GM12878 (cell line): ENCODE data around the gene ACACA. TPM values are rescaled to one million over a fixed set of nuclear protein-coding genes. Genes with fewer than 3 reads are reported as not detected.

Experiments used
- ATAC-seq: fragments of 200-7000 bp; cut with Tn5 transposase; 3 replicates; pipeline ENCODE4 v1.9.1; 2020; ENCODE audit warnings: mild to moderate bottlenecking, moderate library complexity
- BruUV-seq: library from RNA; stranded (reverse); fragments of 400-500 nt; replicated peaks from 2 replicates; lab custom pipeline; 2021; lab: Mats Ljungman, UMichigan
- CTCF ChIA-PET: fragments of 300-600 bp; sonication (Branson Sonifier 250); formaldehyde crosslinking; extraction: SDS; loops from one replicate; lab custom pipeline; 2021; ENCODE audit warnings: inconsistent platforms; lab: Yijun Ruan, JAX
- POLR2A ChIA-PET: fragments of 350-600 bp; formaldehyde crosslinking; extraction: SDS; loops from one replicate; lab custom pipeline; 2021; ENCODE audit warnings: inconsistent platforms; lab: Charles Lee
- RAD21 ChIA-PET: fragments of 300-600 bp; sonication (Branson Sonifier 250); formaldehyde crosslinking; loops from one replicate; lab custom pipeline; 2023; ENCODE audit warnings: antibody characterized with exemption; ENCODE audit not compliant: unreplicated experiment; lab: Charles Lee
- SMC1A ChIA-PET: fragments of 300-600 bp; sonication (Branson Sonifier 250); formaldehyde crosslinking; loops from one replicate; lab custom pipeline; 2023; ENCODE audit not compliant: unreplicated experiment, uncharacterized antibody; lab: Charles Lee
- DNase-seq: peaks from one replicate; pipeline ENCODE4 v3.0.0-alpha.2; 2011; ENCODE audit warnings: low read depth, low spot score
- FAIRE-seq: peaks from 3 replicates; lab custom pipeline; 2011; peaks lifted over from hg19 to GRCh38; lab: Jason Lieb, UNC
- H2AFZ ChIP-seq: 2 replicates; pipeline ENCODE4 v1.6.0; 2011; ENCODE audit warnings: low read depth, low read length, control low read depth; ENCODE audit not compliant: control insufficient read depth
- H3K27ac ChIP-seq: 2 replicates; pipeline ENCODE4 v1.5.1; 2011; ENCODE audit warnings: control low read depth; ENCODE audit not compliant: control insufficient read depth, insufficient read depth
- H3K27me3 ChIP-seq, 2 experiments: replicated peaks in 1 of 2; 2 replicates each; pipeline versions ENCODE4 v1.6.0 to v1.6.1; 2011; ENCODE audit warnings: low read length in 1 of 2; ENCODE audit not compliant: control insufficient read depth in 2 of 2, insufficient read depth in 2 of 2
- H3K36me3 ChIP-seq, 2 experiments: 2 replicates each; pipeline ENCODE4 v1.5.1; 2011; ENCODE audit warnings: low read length in 1 of 2; ENCODE audit not compliant: control insufficient read depth in 2 of 2, insufficient read depth in 2 of 2
- H3K4me1 ChIP-seq: 2 replicates; pipeline ENCODE4 v1.6.1; 2011; ENCODE audit warnings: mild to moderate bottlenecking, low read length, moderate library complexity, mixed read lengths; ENCODE audit not compliant: control insufficient read depth, insufficient read depth
- H3K4me2 ChIP-seq: 2 replicates; pipeline ENCODE4 v1.6.0; 2011; ENCODE audit warnings: control low read depth; ENCODE audit not compliant: control insufficient read depth, insufficient read depth
- H3K4me3 ChIP-seq: fragments of 200-600 bp; sonication (generic); 2 replicates; pipeline ENCODE4 v1.5.1; 2016
- H3K79me2 ChIP-seq: 2 replicates; pipeline ENCODE4 v1.6.0; 2011; ENCODE audit warnings: low read length; ENCODE audit not compliant: control insufficient read depth, insufficient read depth
- H3K9ac ChIP-seq: 2 replicates; pipeline ENCODE4 v1.8.0; 2011; ENCODE audit warnings: low read length, control low read depth, mixed read lengths; ENCODE audit not compliant: control insufficient read depth, insufficient read depth
- H3K9me3 ChIP-seq: replicated peaks from 3 replicates; pipeline ENCODE4 v1.5.1; 2011; ENCODE audit warnings: mild to moderate bottlenecking, low read length; ENCODE audit not compliant: control insufficient read depth, insufficient read depth
- H4K20me1 ChIP-seq: 2 replicates; pipeline ENCODE4 v1.6.0; 2011; ENCODE audit not compliant: control insufficient read depth, insufficient read depth
- CHD2 ChIP-seq: IDR thresholded peaks from 2 replicates; pipeline ENCODE4 v1.6.1; 2011; ENCODE audit warnings: low read depth, low read length, improper control_type of control experiment, borderline replicate concordance
- CREB1 ChIP-seq: IDR thresholded peaks from 2 replicates; pipeline ENCODE4 v1.6.1; 2012; ENCODE audit warnings: low read depth, mild to moderate bottlenecking, inconsistent platforms
- E4F1 ChIP-seq: fragments of 450-650 bp; IDR thresholded peaks from 2 replicates; pipeline ENCODE4 v1.6.1; 2018; ENCODE audit warnings: borderline replicate concordance, mild to moderate bottlenecking; ENCODE audit not compliant: partially characterized antibody
- FOS ChIP-seq: IDR thresholded peaks from 3 replicates; pipeline ENCODE4 v1.6.1; 2011; ENCODE audit warnings: borderline replicate concordance; ENCODE audit not compliant: insufficient read length; ENCODE audit errors: extremely low read depth
- MTA2 ChIP-seq: fragments of 450-650 bp; IDR thresholded peaks from 2 replicates; pipeline ENCODE4 v1.6.1; 2016; ENCODE audit warnings: low read depth, mild to moderate bottlenecking, moderate library complexity
- PKNOX1 ChIP-seq: fragments of 450-650 bp; IDR thresholded peaks from 2 replicates; pipeline ENCODE4 v1.6.1; 2016; ENCODE audit warnings: mild to moderate bottlenecking
- WGBS: methylation state at CpG from one replicate; pipeline ENCODE4 v1.1.6; 2016; ENCODE audit warnings: low lambda C conversion rate; ENCODE audit not compliant: insufficient replicate concordance, insufficient coverage; ENCODE audit errors: missing lambda C conversion rate; 5-methylcytosine and 5-hydroxymethylcytosine counted together
- in situ Hi-C: fragments of 300-500 bp; cut with MboI; formaldehyde crosslinking; loops from 9 replicates; pipeline ENCODE4 v1.14.3; 2018; ENCODE audit warnings: mixed read lengths
- intact Hi-C: fragments of 100-400 bp; cut with micrococcal nuclease; formaldehyde crosslinking; loops from one replicate; pipeline ENCODE4 v1.14.2; 2022; ENCODE audit not compliant: unreplicated experiment
- polyA plus RNA-seq, 11 experiments: library from polyadenylated mRNA; depleted of rRNA in 4 of 11; unstranded in 6 of 11; stranded (reverse) in 5 of 11; fragments of >200 nt; fragmentation: Nextera tagmentation in 4 of 11; fragmentation: Illumina TruSeq in 1 of 11; extraction: Ambion mirVana in 4 of 11; extraction: Trizol in 1 of 11; gene quantifications; 1 replicate in 1 of 11; 2 replicates in 10 of 11; pipeline versions ENCODE4 v1.2.1 to v1.2.3, GENCODE V29; 2011 to 2016; ENCODE audit warnings: inconsistent platforms in 2 of 11, missing spikeins in 2 of 11, low read depth in 1 of 11
- total RNA-seq, 4 experiments: library from RNA; depleted of rRNA in 3 of 4; stranded (reverse); fragments of >200 nt in 3 of 4; fragmentation: Illumina TruSeq in 1 of 4; extraction: Trizol in 1 of 4; gene quantifications; 2 replicates each; pipeline versions ENCODE4 v1.2.1 to v1.2.3, GENCODE V29; 2013 to 2021

The ACACA gene
- total and polyA plus RNA-seq, 10 of the 15 experiments (the other 5 are each of a cell fraction or from before 2014, with no cell fraction given), result 12.9 to 74.2 (median 32.0) TPM

- SMC1A ChIA-PET, result no interaction called here
- TF ChIP-seq MTA2 (no peak), CHD2 (no peak), CREB1 (no peak), FOS (no peak), E4F1 (no peak), PKNOX1 (no peak)
- Histone ChIP-seq H3K9ac (no peak overlapping the region), H3K27me3 (no peaks in the 10 kb centered on the region), H3K79me2 (no peaks in the 10 kb centered on the region), H3K27ac (no peak overlapping the region), H4K20me1 (no peaks in the 10 kb centered on the region), H3K36me3 (peaks cover 18 to 24% of the 10 kb centered on the region in 2 experiments), H3K4me3 (no peak overlapping the region), H2AFZ (no peak overlapping the region), H3K4me1 (peaks cover 9% of the 10 kb centered on the region), H3K9me3 (no peaks in the 10 kb centered on the region), H3K4me2 (no peak overlapping the region)
- FAIRE-seq (no peak), DNase-seq (no peak), ATAC-seq (no peak)
- POLR2A ChIA-PET, result no interaction called here
- WGBS, result 98% methylated on average over 4 of the region's 4 CpGs
- in situ Hi-C loops (no loop called here), intact Hi-C loops (no loop called here)
- BruUV-seq, result no TSS peak
- CTCF ChIA-PET, result interaction anchor here (1.4 kb wide), 1 partner anchor 493 kb away, joined by 3 read pairs; the partner anchor contains the start of gene MRM1
- RAD21 ChIA-PET, result no interaction called here
Measured at GRCh38 chr17:37094391-37094790, 312.2 kb downstream of the ACACA start.
